Stimulated activated CD8-positive, alpha-beta memory T cell treated with anti-CD3 and anti-CD28 coated beads, Interleukin-2, amount 100 ng/mL, for 1 hour (primary cell): ENCODE measurements around the gene HIF1A.
"Not testable (repeated sequence)": the region's sequence is repeated elsewhere in the genome, so short reads cannot be mapped to it uniquely, and the experiment has no call there.

Experiments
- DNase-seq, 2 donors: peaks; one replicate each; pipeline ENCODE4 v3.0.0-alpha.2; 2020; ENCODE audit warnings: low read depth in 2 of 2

HIF1A gene

GRCh38 chr14:61708693-61709092 is 13.4 kb downstream of the HIF1A start:
- not testable (repeated sequence) for DNase-seq

- no peak for DNase-seq
These were observed 15.8 kb downstream of the HIF1A start for GRCh38 chr14:61710853-61711817.

GRCh38 chr14:61712137-61712536 is 16.8 kb downstream of the HIF1A start:
- DNase-seq = no peak

GRCh38 chr14:61713724-61714437 is 18.6 kb downstream of the HIF1A start:
- no peak for DNase-seq

- DNase-seq = no peak
These were observed 21.6 kb downstream of the HIF1A start for GRCh38 chr14:61716956-61717355.

GRCh38 chr14:61718039-61718438 is 22.7 kb downstream of the HIF1A start:
- DNase-seq = no peak

- DNase-seq = no peak
These were observed 24.3 kb downstream of the HIF1A start for GRCh38 chr14:61719344-61720293.

GRCh38 chr14:61720294-61720661 is 25.0 kb downstream of the HIF1A start:
- DNase-seq = no peak

- DNase-seq = no peak
These were observed 25.4 kb downstream of the HIF1A start for GRCh38 chr14:61720741-61721140.

GRCh38 chr14:61724133-61724532 is 28.8 kb downstream of the HIF1A start:
- no peak for DNase-seq

GRCh38 chr14:61726778-61727658 is 31.7 kb downstream of the HIF1A start:
- DNase-seq = no peak

GRCh38 chr14:61730756-61731373 is 35.6 kb downstream of the HIF1A start:
- DNase-seq = no peak

GRCh38 chr14:61733972-61734371 is 38.7 kb downstream of the HIF1A start:
- no peak for DNase-seq

GRCh38 chr14:61736751-61737150 is 41.4 kb downstream of the HIF1A start:
- DNase-seq = no peak

- no peak for DNase-seq
These were observed 42.6 kb downstream of the HIF1A start for GRCh38 chr14:61737915-61738314.

- no peak for DNase-seq
These were observed 43.8 kb downstream of the HIF1A start for GRCh38 chr14:61739133-61739532.

GRCh38 chr14:61742371-61742770 is 47.1 kb downstream of the HIF1A start:
- no peak for DNase-seq

GRCh38 chr14:61744238-61744637 is 48.9 kb downstream of the HIF1A start:
- DNase-seq = no peak

GRCh38 chr14:61746346-61746745 is 51.0 kb downstream of the HIF1A start:
- DNase-seq = not testable (repeated sequence)

- DNase-seq = no peak
These were observed 51.6 kb downstream of the HIF1A start for GRCh38 chr14:61746881-61747280.
